ENCODE data around the gene SPRY1.

Gene SPRY1

GRCh38 chr4:123351713-123352112 lies 44.9 kb upstream of the SPRY1 start:
- H2AFZ ChIP-seq (ENCODE audit: low read length) = no peak overlapping the region
- H3K36me3 ChIP-seq (ENCODE audit: insufficient read depth, low read length) = no peaks in the 10 kb centered on the region
- no peak overlapping the region for H3K4me2 ChIP-seq (ENCODE audit: low read depth, low read length, poor library complexity, severe bottlenecking)
- no peaks in the 10 kb centered on the region for H4K20me1 ChIP-seq (ENCODE audit: insufficient read depth, low read length, poor library complexity, severe bottlenecking)
- no peak overlapping the region for H3K9ac ChIP-seq (ENCODE audit: low read depth, low read length, poor library complexity, severe bottlenecking)
- peaks cover 5% of the 10 kb centered on the region; the same call in 1 of the 2 replicates for H3F3A ChIP-seq (ENCODE audit: low read depth)
- H3K4me1 ChIP-seq (ENCODE audit: insufficient read depth, low read length, poor library complexity, severe bottlenecking) = peaks cover 65% of the 10 kb centered on the region
- H3K9me3 ChIP-seq (ENCODE audit: insufficient read depth, low read depth, low read length) = no peaks in the 10 kb centered on the region
- no peaks in the 10 kb centered on the region for H3K9me2 ChIP-seq (replicated peaks; ENCODE audit: low read depth, low read length)
- no peak for TF ChIP-seq CTCF (conservative IDR thresholded peaks at IDR 0.05; ENCODE audit: low read length)
- no peak for TF ChIP-seq EZH2phosphoT487 (IDR thresholded peaks at IDR 0.05; ENCODE audit: borderline replicate concordance)
- no peaks in the 10 kb centered on the region for H3K79me2 ChIP-seq (ENCODE audit: insufficient read depth, low read length)
- H3K27me3 ChIP-seq (ENCODE audit: insufficient read depth, low read length, poor library complexity, severe bottlenecking) = no peaks in the 10 kb centered on the region
- no peak overlapping the region for H3K4me3 ChIP-seq (ENCODE audit: low read length, poor library complexity, severe bottlenecking)

- Histone ChIP-seq H3K9me3 (ENCODE audit: insufficient read depth, low read depth, low read length) (no peaks in the 10 kb centered on the region), H3K27me3 (ENCODE audit: insufficient read depth, low read length, poor library complexity, severe bottlenecking) (no peaks in the 10 kb centered on the region), H4K20me1 (ENCODE audit: insufficient read depth, low read length, poor library complexity, severe bottlenecking) (no peaks in the 10 kb centered on the region), H2AFZ (ENCODE audit: low read length) (peak overlapping the region; percentile 7; the same call in 1 of the 2 replicates), H3F3A (ENCODE audit: low read depth) (peaks cover 5% of the 10 kb centered on the region; the same call in 1 of the 2 replicates), H3K9me2 (replicated peaks; ENCODE audit: low read depth, low read length) (no peaks in the 10 kb centered on the region), H3K4me3 (ENCODE audit: low read length, poor library complexity, severe bottlenecking) (no peak overlapping the region), H3K79me2 (ENCODE audit: insufficient read depth, low read length) (no peaks in the 10 kb centered on the region), H3K4me1 (ENCODE audit: insufficient read depth, low read length, poor library complexity, severe bottlenecking) (peaks cover 58% of the 10 kb centered on the region), H3K36me3 (ENCODE audit: insufficient read depth, low read length) (no peaks in the 10 kb centered on the region), H3K4me2 (ENCODE audit: low read depth, low read length, poor library complexity, severe bottlenecking) (peak overlapping the region; percentile 33), H3K9ac (ENCODE audit: low read depth, low read length, poor library complexity, severe bottlenecking) (peak overlapping the region; percentile 25)
- TF ChIP-seq CTCF (conservative IDR thresholded peaks at IDR 0.05; ENCODE audit: low read length) (no peak), EZH2phosphoT487 (IDR thresholded peaks at IDR 0.05; ENCODE audit: borderline replicate concordance) (no peak)
These were observed 44.2 kb upstream of the SPRY1 start for GRCh38 chr4:123352240-123352945.

GRCh38 chr4:123352966-123353365 lies 43.6 kb upstream of the SPRY1 start:
- Histone ChIP-seq H3K9me3 (ENCODE audit: insufficient read depth, low read depth, low read length) (no peaks in the 10 kb centered on the region), H3K4me1 (ENCODE audit: insufficient read depth, low read length, poor library complexity, severe bottlenecking) (peaks cover 53% of the 10 kb centered on the region), H3K4me2 (ENCODE audit: low read depth, low read length, poor library complexity, severe bottlenecking) (peak overlapping the region; percentile 33), H3K27me3 (ENCODE audit: insufficient read depth, low read length, poor library complexity, severe bottlenecking) (no peaks in the 10 kb centered on the region), H2AFZ (ENCODE audit: low read length) (peak overlapping the region; percentile 7; the same call in 1 of the 2 replicates), H3F3A (ENCODE audit: low read depth) (peaks cover 5% of the 10 kb centered on the region; the same call in 1 of the 2 replicates), H3K4me3 (ENCODE audit: low read length, poor library complexity, severe bottlenecking) (no peak overlapping the region), H4K20me1 (ENCODE audit: insufficient read depth, low read length, poor library complexity, severe bottlenecking) (no peaks in the 10 kb centered on the region), H3K9ac (ENCODE audit: low read depth, low read length, poor library complexity, severe bottlenecking) (peak overlapping the region; percentile 25), H3K9me2 (replicated peaks; ENCODE audit: low read depth, low read length) (no peaks in the 10 kb centered on the region), H3K79me2 (ENCODE audit: insufficient read depth, low read length) (no peaks in the 10 kb centered on the region), H3K36me3 (ENCODE audit: insufficient read depth, low read length) (no peaks in the 10 kb centered on the region)
- TF ChIP-seq CTCF (conservative IDR thresholded peaks at IDR 0.05; ENCODE audit: low read length) (no peak), EZH2phosphoT487 (IDR thresholded peaks at IDR 0.05; ENCODE audit: borderline replicate concordance) (no peak)

Data from Loucy (cell line).